Naive B cell (primary cell): Measurements from ENCODE around the gene PRKAR1A. TPM values are rescaled to one million over a fixed set of nuclear protein-coding genes. Genes with fewer than 3 reads are reported as not detected.

ENCODE experiments used
- ATAC-seq, 2 donors: fragments of 150-1000 bp; cut with Tn5 transposase; 2 replicates each; pipeline ENCODE4 v1.10.0; 2021; ENCODE audit warnings: low read depth in 2 of 2, mild to moderate bottlenecking in 2 of 2, moderate library complexity in 2 of 2
- DNase-seq: peaks from one replicate; pipeline ENCODE4 v3.0.0; 2022
- H3K27ac Mint-ChIP-seq, 6 donors: one replicate each; pipeline ENCODE4 v1.8.0; 2020 to 2022; ENCODE audit warnings: mild to moderate bottlenecking in 6 of 6, mixed read lengths in 6 of 6, moderate library complexity in 5 of 6, inconsistent platforms in 2 of 6
- H3K27me3 Mint-ChIP-seq, 3 donors: one replicate each; pipeline ENCODE4 v1.8.0; 2021 to 2022; ENCODE audit warnings: mixed read lengths in 3 of 3, mild to moderate bottlenecking in 1 of 3
- H3K36me3 Mint-ChIP-seq, 2 donors: one replicate each; pipeline ENCODE4 v1.8.0; 2020 to 2022; ENCODE audit warnings: mixed read lengths in 2 of 2, inconsistent platforms in 1 of 2, mild to moderate bottlenecking in 1 of 2
- H3K4me1 Mint-ChIP-seq, 3 donors: one replicate each; pipeline ENCODE4 v1.8.0; 2020 to 2022; ENCODE audit warnings: mixed read lengths in 3 of 3, inconsistent platforms in 1 of 3, mild to moderate bottlenecking in 1 of 3, moderate library complexity in 1 of 3
- H3K4me3 Mint-ChIP-seq, 8 donors: one replicate each; pipeline ENCODE4 v1.8.0; 2020 to 2022; ENCODE audit warnings: mild to moderate bottlenecking in 8 of 8, mixed read lengths in 8 of 8, moderate library complexity in 8 of 8, inconsistent platforms in 2 of 8
- H3K9me3 Mint-ChIP-seq, 7 donors: one replicate each; pipeline ENCODE4 v1.8.0; 2020 to 2022; ENCODE audit warnings: mixed read lengths in 7 of 7, mild to moderate bottlenecking in 5 of 7, inconsistent platforms in 2 of 7, moderate library complexity in 1 of 7
- polyA plus RNA-seq, 6 donors: library from polyadenylated mRNA; unstranded; fragments of 300-500 nt; fragmentation: Illumina TruSeq; gene quantifications; one replicate each; pipeline ENCODE4 v1.2.3, GENCODE V29; 2021; ENCODE audit warnings: low read depth in 6 of 6

PRKAR1A gene
- polyA plus RNA-seq, 6 donors from 2014 or later: 183 to 245 (median 212) TPM

GRCh38 chr17:68535922-68536321 is 23.7 kb downstream of the PRKAR1A start:
- Mint-ChIP-seq H3K4me3 (no peak overlapping the region), H3K4me1 (peaks cover 0 to 7% (median 3%) of the 10 kb centered on the region in 3 donors), H3K9me3 (no peaks in the 10 kb centered on the region), H3K27ac (peak overlapping the region in 2 of 6 donors; percentile 26 to 33), H3K36me3 (peaks cover 7 to 21% of the 10 kb centered on the region in 2 donors), H3K27me3 (no peaks in the 10 kb centered on the region)
- ATAC-seq: no peak
- DNase-seq: no peak

DNA sequence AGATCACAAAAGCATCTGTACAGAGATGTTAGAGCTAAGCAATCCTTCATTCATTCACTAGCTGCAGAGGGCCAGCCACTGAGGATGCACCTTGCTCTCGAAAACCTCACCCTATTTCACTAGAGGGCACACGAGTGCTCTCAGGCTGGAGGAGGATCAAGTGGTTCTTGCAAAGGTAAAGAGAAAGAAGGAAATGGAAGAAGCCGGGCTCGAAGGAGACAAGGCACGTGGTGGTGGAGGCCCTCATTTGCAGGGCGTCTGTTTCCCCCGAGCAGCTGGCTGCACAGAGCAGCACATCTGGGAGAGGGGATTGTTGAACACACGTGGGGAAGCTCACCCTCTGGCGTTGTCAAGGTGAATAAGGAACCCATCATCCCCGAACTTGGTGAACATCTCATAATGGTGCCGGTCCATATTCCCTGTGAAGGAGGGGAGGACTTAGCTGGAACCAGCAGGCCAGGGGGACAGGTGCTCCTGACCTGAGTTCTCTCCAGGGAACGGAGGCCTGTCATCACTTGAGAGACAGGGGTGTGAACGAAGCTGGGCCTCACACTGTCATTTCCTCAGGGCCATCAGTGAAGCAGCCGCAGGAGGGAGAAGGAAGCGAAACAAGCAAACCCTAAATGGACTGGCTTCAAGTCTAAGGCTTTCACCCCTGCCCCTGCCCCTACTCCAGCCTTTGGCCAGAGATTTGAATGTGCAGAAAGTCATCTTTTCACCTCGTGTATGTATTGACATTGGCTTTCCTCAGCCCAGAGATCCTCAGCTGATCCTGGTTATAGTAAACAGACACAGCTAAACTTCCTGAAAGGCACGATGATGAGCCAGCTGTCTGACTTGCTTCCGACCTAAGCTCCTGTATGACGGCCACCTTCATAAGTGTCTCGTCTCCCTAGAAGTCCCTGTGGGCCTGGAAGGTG is 27.6 kb downstream of the PRKAR1A start:
- ATAC-seq (peak in 1 of 2 donors; percentile 53), DNase-seq (no peak)
- H3K4me3 Mint-ChIP-seq: peak overlapping the region in 1 of 8 donors; percentile 1
- H3K27ac Mint-ChIP-seq: peak overlapping the region in 5 of 6 donors; percentile 47 to 76 (median 72)
- H3K4me1 Mint-ChIP-seq: peaks cover 3 to 10% (median 7%) of the 10 kb centered on the region in 3 donors
- H3K9me3 Mint-ChIP-seq: no peaks in the 10 kb centered on the region
- no peaks in the 10 kb centered on the region for H3K27me3 Mint-ChIP-seq
- H3K36me3 Mint-ChIP-seq: peaks cover 3 to 8% of the 10 kb centered on the region in 2 donors

DNA sequence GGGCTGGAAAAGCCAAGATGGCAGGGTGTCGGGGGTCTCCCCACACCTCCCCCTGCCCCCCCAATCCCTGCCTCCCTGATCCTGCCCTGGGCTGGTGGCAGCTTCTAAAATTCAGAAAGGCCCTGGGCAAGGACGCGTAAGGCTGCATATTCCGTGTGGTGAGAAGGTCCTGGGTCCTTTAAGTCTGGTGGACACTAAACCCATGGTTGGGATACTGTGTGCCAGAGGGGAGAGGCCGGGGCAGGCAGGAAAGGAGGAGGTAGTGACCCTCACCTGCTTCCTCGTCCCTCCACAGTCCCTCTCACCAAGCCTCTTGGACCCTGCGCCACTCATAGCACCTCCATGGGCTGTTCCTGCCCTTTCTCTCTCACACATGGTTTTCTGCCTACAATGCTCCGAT is 28.8 kb downstream of the PRKAR1A start:
- ATAC-seq (no peak), DNase-seq (no peak)
- Mint-ChIP-seq H3K4me3 (no peak overlapping the region), H3K4me1 (peaks cover 3 to 10% (median 7%) of the 10 kb centered on the region in 3 donors), H3K27ac (peak overlapping the region in 1 of 6 donors; percentile 77), H3K36me3 (peaks cover under 1 to 8% of the 10 kb centered on the region in 2 donors), H3K27me3 (no peaks in the 10 kb centered on the region), H3K9me3 (no peaks in the 10 kb centered on the region)

DNA sequence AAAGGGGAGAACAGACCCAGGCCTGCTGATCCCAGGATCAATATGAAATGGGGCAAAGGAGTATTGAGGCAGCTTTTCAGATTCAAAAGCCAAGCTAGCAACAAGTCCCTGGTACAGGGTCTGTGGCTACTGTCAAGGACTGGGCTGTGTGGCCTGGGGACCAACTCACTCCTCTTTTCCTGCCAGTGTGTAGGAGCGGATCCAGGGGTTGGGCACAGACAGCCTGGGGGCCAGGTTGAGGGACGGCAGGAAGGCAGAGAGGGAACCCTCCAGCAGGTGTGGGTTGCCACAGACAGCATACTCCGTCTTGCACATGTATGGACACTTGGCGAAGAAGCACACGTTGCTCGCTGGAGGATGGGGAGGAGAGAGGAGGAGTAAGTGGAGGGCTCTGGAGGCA is 29.6 kb downstream of the PRKAR1A start:
- Mint-ChIP-seq H3K27ac (peak overlapping the region in 2 of 6 donors; percentile 66 to 78), H3K4me1 (peaks cover 3 to 10% (median 7%) of the 10 kb centered on the region in 3 donors), H3K36me3 (peaks cover 5 to 8% of the 10 kb centered on the region in 2 donors), H3K4me3 (no peak overlapping the region), H3K27me3 (no peaks in the 10 kb centered on the region), H3K9me3 (peaks cover 0 to 1% (median 0%) of the 10 kb centered on the region in 7 donors)
- no peak for ATAC-seq
- no peak for DNase-seq

DNA sequence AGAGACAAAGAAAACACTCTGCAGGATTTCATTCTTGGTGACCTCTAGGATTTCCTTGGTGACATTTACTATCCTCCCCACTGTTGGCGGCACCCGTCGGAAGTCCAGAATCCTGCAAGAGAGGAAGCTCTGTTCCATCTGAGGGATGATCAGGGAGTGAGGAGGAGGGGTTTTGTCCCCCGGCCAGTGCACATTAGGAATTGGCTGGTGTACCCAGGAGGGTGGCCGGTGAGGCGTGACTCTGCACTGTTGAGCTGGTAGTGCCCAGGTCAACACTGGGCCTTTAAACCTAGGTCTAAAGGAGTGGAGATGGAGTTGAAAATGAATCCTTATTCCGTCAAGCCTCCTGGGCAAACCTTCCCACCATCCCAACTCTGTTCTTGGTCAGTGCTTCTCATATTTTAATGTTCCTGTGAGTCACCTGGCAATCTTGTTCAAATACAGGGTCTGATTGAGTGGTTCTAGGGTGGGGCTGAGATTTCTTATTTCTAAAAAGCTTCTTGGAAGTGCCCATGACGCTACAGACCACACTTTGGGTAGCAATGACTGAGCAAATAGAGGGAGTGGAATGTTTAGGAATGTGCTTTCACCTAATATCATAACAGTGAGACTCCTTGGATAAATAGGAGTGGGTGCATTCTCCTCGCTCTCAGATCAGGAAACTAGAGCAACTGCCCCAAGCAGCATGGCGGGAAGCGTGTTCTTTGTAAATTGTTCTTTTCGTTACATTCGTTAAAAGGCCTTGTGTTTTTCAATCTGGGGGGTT is 30.7 kb downstream of the PRKAR1A start:
- peaks cover 0 to 2% (median 0%) of the 10 kb centered on the region in 7 donors for H3K9me3 Mint-ChIP-seq
- H3K4me1 Mint-ChIP-seq: peaks cover 3 to 10% (median 7%) of the 10 kb centered on the region in 3 donors
- H3K27ac Mint-ChIP-seq: no peak overlapping the region

GRCh38 chr17:68544111-68544915 is 32.1 kb downstream of the PRKAR1A start:
- no peak for DNase-seq
- ATAC-seq: no peak
- Mint-ChIP-seq H3K27ac (no peak overlapping the region), H3K36me3 (peaks cover 5 to 16% of the 10 kb centered on the region in 2 donors), H3K4me1 (peaks cover 3 to 10% (median 4%) of the 10 kb centered on the region in 3 donors), H3K27me3 (no peaks in the 10 kb centered on the region), H3K4me3 (no peak overlapping the region), H3K9me3 (peaks cover 0 to 2% (median 0%) of the 10 kb centered on the region in 7 donors)

More for the DNA sequence above, 30.7 kb downstream of the PRKAR1A start:
- Mint-ChIP-seq H3K27me3 (no peaks in the 10 kb centered on the region), H3K4me3 (peak overlapping the region in 1 of 8 donors; percentile 6), H3K36me3 (peaks cover 5 to 13% of the 10 kb centered on the region in 2 donors)
- no peak for ATAC-seq
- DNase-seq: no peak

GRCh38 chr17:68556551-68556950 is 44.3 kb downstream of the PRKAR1A start:
- no peak for DNase-seq
- peaks cover 0 to 13% of the 10 kb centered on the region in 2 donors for H3K36me3 Mint-ChIP-seq
- H3K27ac Mint-ChIP-seq: no peak overlapping the region
- no peaks in the 10 kb centered on the region for H3K4me1 Mint-ChIP-seq
- peaks cover 0 to 5% (median 0%) of the 10 kb centered on the region in 3 donors for H3K27me3 Mint-ChIP-seq
- peak overlapping the region in 1 of 8 donors; percentile 20 for H3K4me3 Mint-ChIP-seq
- no peaks in the 10 kb centered on the region for H3K9me3 Mint-ChIP-seq
- no peak for ATAC-seq

DNA sequence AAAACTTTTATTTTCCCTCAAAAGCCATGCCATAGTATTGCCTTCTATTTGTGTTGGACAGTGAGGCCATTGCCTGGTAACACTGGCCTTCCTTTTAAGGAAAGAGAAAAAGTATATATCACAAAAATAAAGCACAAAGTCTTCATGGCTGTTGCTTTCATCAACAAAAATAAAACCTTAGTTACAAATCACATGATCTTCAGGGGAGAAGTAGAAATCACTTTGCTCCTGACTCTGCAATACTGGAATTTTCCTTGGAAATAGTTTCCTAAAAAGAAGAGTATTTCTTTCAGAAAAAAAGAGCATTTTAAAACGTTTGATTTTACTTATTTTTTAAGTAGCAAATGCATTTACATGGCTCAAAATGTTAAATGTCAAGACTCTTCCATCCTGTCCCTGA is 47.1 kb downstream of the PRKAR1A start:
- DNase-seq: no peak
- Mint-ChIP-seq H3K27ac (no peak overlapping the region), H3K4me3 (no peak overlapping the region), H3K36me3 (peaks cover 0 to 13% of the 10 kb centered on the region in 2 donors), H3K27me3 (peaks cover 0 to 5% (median under 1%) of the 10 kb centered on the region in 3 donors), H3K4me1 (no peaks in the 10 kb centered on the region), H3K9me3 (peaks cover 0 to 2% (median 0%) of the 10 kb centered on the region in 7 donors)
- no peak for ATAC-seq

- DNase-seq (no peak), ATAC-seq (no peak)
- peaks cover 6 to 15% (median 13%) of the 10 kb centered on the region in 3 donors for H3K27me3 Mint-ChIP-seq
- peaks cover 0 to 4% (median 0%) of the 10 kb centered on the region in 7 donors for H3K9me3 Mint-ChIP-seq
- no peaks in the 10 kb centered on the region for H3K4me1 Mint-ChIP-seq
- H3K36me3 Mint-ChIP-seq: peaks cover 0 to 7% of the 10 kb centered on the region in 2 donors
- no peak overlapping the region for H3K27ac Mint-ChIP-seq
- no peak overlapping the region for H3K4me3 Mint-ChIP-seq
Measured at GRCh38 chr17:68560966-68561720, 48.9 kb downstream of the PRKAR1A start.

DNA sequence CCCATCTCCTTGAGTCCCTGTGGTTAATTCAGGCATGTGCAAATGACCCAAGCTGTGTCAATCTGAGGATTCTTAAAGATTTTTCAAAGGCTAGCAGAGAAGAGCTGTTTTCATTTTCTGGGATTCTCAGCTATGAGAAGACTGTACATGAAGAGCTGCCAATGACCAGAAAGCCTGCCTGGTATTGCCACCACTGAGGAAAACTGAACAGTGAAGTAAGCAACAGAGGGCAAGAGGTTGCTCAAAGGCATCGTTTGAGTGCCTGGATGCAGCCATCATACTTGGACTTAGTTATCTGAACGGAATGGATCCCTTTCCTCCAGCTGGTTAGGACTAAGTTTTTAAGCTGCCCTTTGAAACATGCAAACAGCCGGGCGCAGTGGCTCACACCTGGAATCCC is 50.5 kb downstream of the PRKAR1A start:
- no peak overlapping the region for H3K4me3 Mint-ChIP-seq
- ATAC-seq (no peak), DNase-seq (no peak)
- peaks cover 10 to 16% (median 14%) of the 10 kb centered on the region in 3 donors for H3K27me3 Mint-ChIP-seq
- H3K36me3 Mint-ChIP-seq: no peaks in the 10 kb centered on the region
- no peak overlapping the region for H3K27ac Mint-ChIP-seq
- peaks cover 0 to 4% (median 0%) of the 10 kb centered on the region in 7 donors for H3K9me3 Mint-ChIP-seq
- H3K4me1 Mint-ChIP-seq: no peaks in the 10 kb centered on the region

GRCh38 chr17:68564415-68565111 is 52.3 kb downstream of the PRKAR1A start:
- no peaks in the 10 kb centered on the region for H3K36me3 Mint-ChIP-seq
- H3K27ac Mint-ChIP-seq: peak overlapping the region in 2 of 6 donors; percentile 28 to 67
- ATAC-seq (no peak), DNase-seq (no peak)
- H3K4me1 Mint-ChIP-seq: no peaks in the 10 kb centered on the region
- peaks cover 14 to 25% (median 17%) of the 10 kb centered on the region in 3 donors for H3K27me3 Mint-ChIP-seq
- peak overlapping the region in 1 of 8 donors; percentile 53 for H3K4me3 Mint-ChIP-seq
- peaks cover 0 to 4% (median 0%) of the 10 kb centered on the region in 7 donors for H3K9me3 Mint-ChIP-seq
